ENCODE data around the gene UBE2Z. TPM values are rescaled to one million over a fixed set of nuclear protein-coding genes. Genes with fewer than 3 reads are reported as not detected.
A peak's percentile ranks its signal among the peaks of the same experiment; 100 is the strongest.

The UBE2Z gene
- total and polyA plus RNA-seq, 9 of the 15 experiments (the other 6 are each of a cell fraction or from before 2014, with no cell fraction given), result 11.8 to 89.0 (median 38.2) TPM

GRCh38 chr17:48908853-48909394, 717 bp downstream of the UBE2Z start:
- Histone ChIP-seq H3K4me2 (ENCODE audit: insufficient read depth, low read length) (peak overlapping the region; percentile 99), H3K79me2 (ENCODE audit: control insufficient read depth, insufficient read depth, low read length) (peaks cover 62% of the 10 kb centered on the region), H4K20me1 (replicated peaks; ENCODE audit: control insufficient read depth, insufficient read depth, low read length) (peaks cover 6% of the 10 kb centered on the region; the same call in 1 of the 2 replicates), H3K27me3 (ENCODE audit: control insufficient read depth in 2 of 2, insufficient read depth in 2 of 2, low read length in 2 of 2) (no peaks in the 10 kb centered on the region), H3K9me1 (ENCODE audit: control insufficient read depth, insufficient read depth, low read length) (no peaks in the 10 kb centered on the region), H3K9me3 (replicated peaks; ENCODE audit: control insufficient read depth, insufficient read depth, low read depth, low read length) (no peaks in the 10 kb centered on the region), H3K9ac (ENCODE audit: insufficient read depth in 1 of 2, low read depth in 2 of 2, low read length in 2 of 2) (peak overlapping the region; percentile 86 to 98), H2AFZ (ENCODE audit: low read depth, low read length) (peak overlapping the region; percentile 56; the same call in 1 of the 2 replicates), H3K36me3 (ENCODE audit: control insufficient read depth, insufficient read depth, low read length) (peaks cover 45% of the 10 kb centered on the region), H3K4me3 (peak overlapping the region; percentile 88), H3K4me1 (replicated peaks in 1 of 2; ENCODE audit: control insufficient read depth in 2 of 2, insufficient read depth in 2 of 2, low read length in 2 of 2) (peaks cover 8 to 12% of the 10 kb centered on the region in 2 experiments; a peak in 4 of 5 replicates), H3K27ac (ENCODE audit: extremely low read depth, low read depth, low read length) (peak overlapping the region; percentile 91)
- CTCF ChIA-PET (ENCODE audit: low intra/inter-chr PET ratio), result no interaction called here
- DNase-seq (ENCODE audit: extremely low read depth in 1 of 4, low spot score in 3 of 4), result peak; percentile 90 to 97 (median 92)
- intact Hi-C loops (cut with micrococcal nuclease), result loop anchor here (1.0 to 5.0 kb wide), 2 partner anchors 17 to 88 kb away; partner anchors contain the start of genes ATP5MC1 and IGF2BP1
- no TSS peak for BruUV-seq (replicated peaks)
- POLR2A ChIA-PET, result interaction anchor here (0.6 to 8.2 kb wide), 7 partner anchors 10 to 1027 kb away, joined by 3 to 52 read pairs (median 3); partner anchors contain the start of gene ATP5MC1
- in situ Hi-C loops (cut with MboI), result no loop called here
- peak; percentile 71 for FAIRE-seq
- WGBS (ENCODE audit: insufficient coverage, low coverage, missing lambda C conversion rate), result 2% methylated on average over 15 of the region's 36 CpGs
- ATAC-seq, result peak; percentile 87
- no peak for TF ChIP-seq E2F8 (IDR thresholded peaks at IDR 0.05; ENCODE audit: low read depth, partially characterized antibody)
- no peak for TF ChIP-seq ZNF668 (CRISPR knock-in tag; IDR thresholded peaks at IDR 0.05)
- no peak for TF ChIP-seq ZNF316 (IDR thresholded peaks at IDR 0.05)
- no peak for TF ChIP-seq ZNF23 (CRISPR knock-in tag; IDR thresholded peaks at IDR 0.05)
- no peak for TF ChIP-seq ZNF512 (tag; IDR thresholded peaks at IDR 0.05)
- TF ChIP-seq IRF2 (CRISPR knock-in tag; IDR thresholded peaks at IDR 0.05), result no peak
- no peak for TF ChIP-seq ZMIZ1 (IDR thresholded peaks at IDR 0.05; ENCODE audit: low read depth in 2 of 2, low read length in 2 of 2)
- 0 out of 2 replicates have a peak, but pooled peaks have one; percentile 22 for TF ChIP-seq POLR2A (conservative IDR thresholded peaks at IDR 0.05)
- no peak for TF ChIP-seq ATF4 (CRISPR knock-in tag; IDR thresholded peaks at IDR 0.05)
- TF ChIP-seq ELK1 (CRISPR knock-in tag; IDR thresholded peaks at IDR 0.05), result no peak
